ENCODE results near the gene WWP2.

WWP2 gene

GRCh38 chr16:69829338-69829737, 67.2 kb downstream of the WWP2 start:
- Histone ChIP-seq H3K27ac (no peak overlapping the region), H3K9ac (ENCODE audit: insufficient read length) (no peak overlapping the region), H3K9me3 (ENCODE audit: low read depth, low read length) (no peaks in the 10 kb centered on the region), H3K4me3 (no peak overlapping the region), H3K36me3 (ENCODE audit: insufficient read depth, low read length) (no peaks in the 10 kb centered on the region)
- no peak for DNase-seq (ENCODE audit: low read depth, low spot score)
- TF ChIP-seq POLR2AphosphoS5 (IDR thresholded peaks at IDR 0.05; ENCODE audit: borderline replicate concordance, low read depth, low read length) (no peak), FOXP2 (optimal IDR thresholded peaks at IDR 0.05; ENCODE audit: control extremely low read depth, extremely low read length, insufficient read depth) (no peak), EZH2 (IDR thresholded peaks at IDR 0.05) (no peak)

- H3K27ac ChIP-seq = no peak overlapping the region
- H3K4me3 ChIP-seq = no peak overlapping the region
- DNase-seq (ENCODE audit: low read depth, low spot score) = no peak
- TF ChIP-seq EZH2 (IDR thresholded peaks at IDR 0.05) = no peak
- no peak overlapping the region for H3K9ac ChIP-seq (ENCODE audit: insufficient read length)
- H3K36me3 ChIP-seq (ENCODE audit: insufficient read depth, low read length) = no peaks in the 10 kb centered on the region
- H3K9me3 ChIP-seq (ENCODE audit: low read depth, low read length) = no peaks in the 10 kb centered on the region
Observed at GRCh38 chr16:69830146-69830533, 68.0 kb downstream of the WWP2 start.

- no peak overlapping the region for H3K4me3 ChIP-seq
- H3K36me3 ChIP-seq (ENCODE audit: insufficient read depth, low read length) = no peaks in the 10 kb centered on the region
- TF ChIP-seq EZH2 (IDR thresholded peaks at IDR 0.05) = no peak
- no peak for TF ChIP-seq FOXP2 (optimal IDR thresholded peaks at IDR 0.05; ENCODE audit: control extremely low read depth, extremely low read length, insufficient read depth)
- no peak for TF ChIP-seq POLR2AphosphoS5 (IDR thresholded peaks at IDR 0.05; ENCODE audit: borderline replicate concordance, low read depth, low read length)
- H3K9me3 ChIP-seq (ENCODE audit: low read depth, low read length) = no peaks in the 10 kb centered on the region
- H3K27ac ChIP-seq = no peak overlapping the region
- DNase-seq (ENCODE audit: low read depth, low spot score) = no peak
- H3K9ac ChIP-seq (ENCODE audit: insufficient read length) = no peak overlapping the region
Observed at GRCh38 chr16:69830534-69831211, 68.5 kb downstream of the WWP2 start.

GRCh38 chr16:69831212-69832123, 69.3 kb downstream of the WWP2 start:
- Histone ChIP-seq H3K4me3 (no peak overlapping the region), H3K36me3 (ENCODE audit: insufficient read depth, low read length) (no peaks in the 10 kb centered on the region), H3K9me3 (ENCODE audit: low read depth, low read length) (no peaks in the 10 kb centered on the region), H3K9ac (ENCODE audit: insufficient read length) (no peak overlapping the region), H3K27ac (no peak overlapping the region)
- no peak for DNase-seq (ENCODE audit: low read depth, low spot score)
- TF ChIP-seq EZH2 (IDR thresholded peaks at IDR 0.05) (no peak), FOXP2 (optimal IDR thresholded peaks at IDR 0.05; ENCODE audit: control extremely low read depth, extremely low read length, insufficient read depth) (no peak), POLR2AphosphoS5 (IDR thresholded peaks at IDR 0.05; ENCODE audit: borderline replicate concordance, low read depth, low read length) (no peak)

GRCh38 chr16:69833357-69834282, 71.5 kb downstream of the WWP2 start:
- Histone ChIP-seq H3K9ac (ENCODE audit: insufficient read length) (no peak overlapping the region), H3K36me3 (ENCODE audit: insufficient read depth, low read length) (no peaks in the 10 kb centered on the region), H3K27ac (no peak overlapping the region), H3K9me3 (ENCODE audit: low read depth, low read length) (no peaks in the 10 kb centered on the region), H3K4me3 (no peak overlapping the region)
- DNase-seq (ENCODE audit: low read depth, low spot score) = no peak
- TF ChIP-seq FOXP2 (optimal IDR thresholded peaks at IDR 0.05; ENCODE audit: control extremely low read depth, extremely low read length, insufficient read depth) = no peak
- TF ChIP-seq POLR2AphosphoS5 (IDR thresholded peaks at IDR 0.05; ENCODE audit: borderline replicate concordance, low read depth, low read length) = no peak
- no peak for TF ChIP-seq EZH2 (IDR thresholded peaks at IDR 0.05)

GRCh38 chr16:69834807-69835466, 72.8 kb downstream of the WWP2 start:
- Histone ChIP-seq H3K27ac (no peak overlapping the region), H3K4me3 (no peak overlapping the region), H3K9ac (ENCODE audit: insufficient read length) (no peak overlapping the region), H3K9me3 (ENCODE audit: low read depth, low read length) (no peaks in the 10 kb centered on the region), H3K36me3 (ENCODE audit: insufficient read depth, low read length) (no peaks in the 10 kb centered on the region)
- TF ChIP-seq FOXP2 (optimal IDR thresholded peaks at IDR 0.05; ENCODE audit: control extremely low read depth, extremely low read length, insufficient read depth) (no peak), POLR2AphosphoS5 (IDR thresholded peaks at IDR 0.05; ENCODE audit: borderline replicate concordance, low read depth, low read length) (no peak), EZH2 (IDR thresholded peaks at IDR 0.05) (no peak)
- no peak for DNase-seq (ENCODE audit: low read depth, low spot score)

GRCh38 chr16:69836257-69836656, 74.1 kb downstream of the WWP2 start:
- H3K27ac ChIP-seq = no peak overlapping the region
- H3K36me3 ChIP-seq (ENCODE audit: insufficient read depth, low read length) = no peaks in the 10 kb centered on the region
- no peak overlapping the region for H3K4me3 ChIP-seq
- TF ChIP-seq FOXP2 (optimal IDR thresholded peaks at IDR 0.05; ENCODE audit: control extremely low read depth, extremely low read length, insufficient read depth) (no peak), POLR2AphosphoS5 (IDR thresholded peaks at IDR 0.05; ENCODE audit: borderline replicate concordance, low read depth, low read length) (no peak), EZH2 (IDR thresholded peaks at IDR 0.05) (no peak)
- no peak overlapping the region for H3K9ac ChIP-seq (ENCODE audit: insufficient read length)
- DNase-seq (ENCODE audit: low read depth, low spot score) = no peak
- no peaks in the 10 kb centered on the region for H3K9me3 ChIP-seq (ENCODE audit: low read depth, low read length)

Data from SK-N-MC (cell line).